Brain microvascular endothelial cell (primary cell): ENCODE data around the gene OR5D18.

Source experiments
- DNase-seq: peaks from one replicate; pipeline ENCODE4 v3.0.0-alpha.2; 2020
- H3K27ac ChIP-seq: fragments of 250-450 bp; sonication (Bioruptor Pico); 2 replicates; pipeline ENCODE4 v1.5.1; 2020; ENCODE audit warnings: mild to moderate bottlenecking, moderate library complexity
- H3K27me3 ChIP-seq: fragments of 250-450 bp; sonication (Bioruptor Pico); replicated peaks from 2 replicates; pipeline ENCODE4 v1.5.1; 2020; ENCODE audit warnings: mild to moderate bottlenecking
- H3K36me3 ChIP-seq: fragments of 250-450 bp; sonication (Bioruptor Pico); replicated peaks from 2 replicates; pipeline ENCODE4 v1.5.1; 2020; ENCODE audit warnings: mild to moderate bottlenecking
- H3K4me3 ChIP-seq: 2 replicates; pipeline ENCODE4 v1.5.1; 2011; ENCODE audit warnings: low read depth, mild to moderate bottlenecking, control low read depth, low read length, moderate library complexity
- CTCF ChIP-seq: IDR thresholded peaks from 2 replicates; pipeline ENCODE4 v1.5.1; 2011; ENCODE audit warnings: low read depth, mild to moderate bottlenecking, moderate library complexity, low read length, control low read depth, inconsistent platforms; ENCODE audit errors: missing control alignments
- in situ Hi-C: cut with HindIII; loops from 2 replicates; pipeline ENCODE4 v1.10.0; 2017; ENCODE audit warnings: low sequenced_read_pairs, low pct_ligation_motif_present

OR5D18 gene

DNA sequence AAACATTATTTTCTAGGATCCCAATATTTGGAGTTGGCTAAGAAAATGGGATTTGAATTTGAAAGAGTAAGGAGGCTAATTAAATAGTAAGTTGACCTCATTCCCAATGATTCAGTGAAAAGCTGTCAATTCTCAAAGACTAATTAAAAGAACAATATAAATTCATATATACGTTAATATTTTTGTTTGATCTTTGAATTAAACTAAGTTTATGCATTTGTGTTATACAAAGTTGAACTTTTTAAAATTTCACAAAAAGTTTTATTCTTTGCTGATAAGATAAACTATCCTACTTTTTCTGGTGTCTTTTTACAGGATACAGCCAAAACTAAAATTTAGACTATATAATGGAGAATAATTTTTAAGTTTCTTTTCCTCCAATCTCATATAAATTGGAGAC, 8.4 kb upstream of the OR5D18 start, which contains the start of gene OR5L1:
TSS of gene OR5L1 (plus strand) at position 301 of the 400 bp plus-strand sequence. CDS start 100 bp downstream, outside the sequence.
- in situ Hi-C loops = no loop called here

GRCh38 chr11:55826919-55827318, 7.5 kb downstream of the OR5D18 start, which contains the start of gene OR5L2:
TSS of gene OR5L2 (plus strand) at chr11:55827219. CDS start at chr11:55827219, 0 bp downstream.
- Histone ChIP-seq H3K4me3 (no peak within 1 kb of the TSS), H3K27me3 (no peaks in the 10 kb centered on the region), H3K27ac (no peak within 1 kb of the TSS), H3K36me3 (no peaks in the 10 kb centered on the region)
- DNase-seq = no peak
- in situ Hi-C loops = no loop called here
- TF ChIP-seq CTCF = no peak

More for the DNA sequence above, 8.4 kb upstream of the OR5D18 start, which contains the start of gene OR5L1:
- no peaks in the 10 kb centered on the region for H3K27me3 ChIP-seq
- no peak for TF ChIP-seq CTCF
- H3K27ac ChIP-seq = no peak within 1 kb of the TSS
- DNase-seq = no peak
- H3K36me3 ChIP-seq = no peaks in the 10 kb centered on the region
- no peak within 1 kb of the TSS for H3K4me3 ChIP-seq

GRCh38 chr11:55838452-55838851, 19.0 kb downstream of the OR5D18 start, which contains the start of gene OR5D16:
TSS of gene OR5D16 (plus strand) at chr11:55838752. CDS start at chr11:55838752, 0 bp downstream.
- no peak for DNase-seq
- Histone ChIP-seq H3K4me3 (no peak within 1 kb of the TSS), H3K27me3 (no peaks in the 10 kb centered on the region), H3K27ac (no peak within 1 kb of the TSS), H3K36me3 (no peaks in the 10 kb centered on the region)
- no peak for TF ChIP-seq CTCF
- in situ Hi-C loops = no loop called here

GRCh38 chr11:55847453-55847852, 28.0 kb downstream of the OR5D18 start:
- in situ Hi-C loops = no loop called here
- H3K4me3 ChIP-seq = no peak overlapping the region
- H3K36me3 ChIP-seq = no peaks in the 10 kb centered on the region
- no peak for DNase-seq
- no peaks in the 10 kb centered on the region for H3K27me3 ChIP-seq
- H3K27ac ChIP-seq = no peak overlapping the region
- no peak for TF ChIP-seq CTCF

- DNase-seq = no peak
- no peaks in the 10 kb centered on the region for H3K36me3 ChIP-seq
- no peaks in the 10 kb centered on the region for H3K27me3 ChIP-seq
- in situ Hi-C loops = no loop called here
- no peak overlapping the region for H3K27ac ChIP-seq
- no peak for TF ChIP-seq CTCF
- no peak overlapping the region for H3K4me3 ChIP-seq
Measured at GRCh38 chr11:55849037-55849436, 29.6 kb downstream of the OR5D18 start.

DNA sequence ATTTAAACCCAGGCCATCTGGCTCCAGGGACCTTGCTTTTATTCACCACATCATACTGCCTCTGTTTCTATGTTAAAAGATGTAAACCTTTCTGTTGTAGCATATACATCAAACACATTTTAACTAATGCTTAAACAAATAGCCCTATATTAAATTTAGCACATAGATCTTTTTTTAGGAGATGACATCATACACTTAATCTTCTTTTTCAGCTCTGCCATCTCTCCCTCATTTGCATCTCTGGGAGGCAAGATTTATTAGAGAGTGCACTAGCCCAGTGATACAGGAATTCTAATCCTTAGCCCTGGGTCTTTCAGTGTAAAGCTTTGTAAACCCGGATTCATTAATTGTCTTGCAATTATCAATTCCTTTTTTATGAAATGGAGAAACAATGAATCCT, 32.7 kb downstream of the OR5D18 start:
- in situ Hi-C loops = no loop called here
- TF ChIP-seq CTCF = no peak

More for the DNA sequence above, 32.7 kb downstream of the OR5D18 start:
- Histone ChIP-seq H3K36me3 (no peaks in the 10 kb centered on the region), H3K27ac (no peak overlapping the region), H3K27me3 (no peaks in the 10 kb centered on the region), H3K4me3 (no peak overlapping the region)
- no peak for DNase-seq
